BE2C (cell line): ENCODE measurements around the gene FBN1.
A peak's percentile ranks its signal among the peaks of the same experiment; 100 is the strongest.

Source experiments
- DNase-seq: peaks from one replicate; pipeline ENCODE4 v3.0.0-alpha.2; 2020
- H3K27me3 ChIP-seq: fragments of 250-450 bp; sonication (Bioruptor Pico); 2 replicates; pipeline ENCODE4 v1.5.1; 2020; ENCODE audit warnings: mild to moderate bottlenecking
- H3K36me3 ChIP-seq: fragments of 250-450 bp; sonication (Bioruptor Pico); 2 replicates; pipeline ENCODE4 v1.5.1; 2020; ENCODE audit warnings: mild to moderate bottlenecking
- H3K4me1 ChIP-seq: fragments of 250-450 bp; sonication (Bioruptor Pico); 2 replicates; pipeline ENCODE4 v1.5.1; 2020
- H3K4me3 ChIP-seq: 2 replicates; pipeline ENCODE4 v1.5.1; 2011; ENCODE audit warnings: low read depth, low read length
- H3K9me3 ChIP-seq: fragments of 250-450 bp; sonication (Bioruptor Pico); 2 replicates; pipeline ENCODE4 v1.5.1; 2020
- CTCF ChIP-seq: IDR thresholded peaks from 2 replicates; pipeline ENCODE4 v1.5.1; 2012; ENCODE audit warnings: mild to moderate bottlenecking, low read depth, low read length

FBN1 gene

GRCh38 chr15:48541341-48542278 is 103.9 kb downstream of the FBN1 start:
- TF ChIP-seq CTCF: no peak
- Histone ChIP-seq H3K9me3 (no peaks in the 10 kb centered on the region), H3K4me3 (no peak overlapping the region), H3K27me3 (no peaks in the 10 kb centered on the region), H3K36me3 (no peaks in the 10 kb centered on the region), H3K4me1 (peaks cover 11% of the 10 kb centered on the region)
- DNase-seq: no peak

GRCh38 chr15:48540756-48541155 is 104.8 kb downstream of the FBN1 start:
- TF ChIP-seq CTCF: no peak
- H3K4me3 ChIP-seq: no peak overlapping the region
- no peaks in the 10 kb centered on the region for H3K9me3 ChIP-seq
- no peaks in the 10 kb centered on the region for H3K36me3 ChIP-seq
- DNase-seq: no peak
- no peaks in the 10 kb centered on the region for H3K27me3 ChIP-seq
- H3K4me1 ChIP-seq: peaks cover 20% of the 10 kb centered on the region

GRCh38 chr15:48538941-48539340 is 106.6 kb downstream of the FBN1 start:
- Histone ChIP-seq H3K27me3 (no peaks in the 10 kb centered on the region), H3K4me3 (no peak overlapping the region), H3K36me3 (no peaks in the 10 kb centered on the region), H3K4me1 (peaks cover 34% of the 10 kb centered on the region), H3K9me3 (no peaks in the 10 kb centered on the region)
- TF ChIP-seq CTCF: no peak
- DNase-seq: no peak

- Histone ChIP-seq H3K27me3 (no peaks in the 10 kb centered on the region), H3K9me3 (no peaks in the 10 kb centered on the region), H3K36me3 (no peaks in the 10 kb centered on the region), H3K4me1 (peaks cover 46% of the 10 kb centered on the region), H3K4me3 (peak overlapping the region; percentile 43)
- DNase-seq: peak; percentile 59
- TF ChIP-seq CTCF: no peak
These were observed 108.0 kb downstream of the FBN1 start for GRCh38 chr15:48537271-48538113.

- no peaks in the 10 kb centered on the region for H3K36me3 ChIP-seq
- peak overlapping the region; percentile 43 for H3K4me3 ChIP-seq
- H3K9me3 ChIP-seq: no peaks in the 10 kb centered on the region
- peaks cover 47% of the 10 kb centered on the region for H3K4me1 ChIP-seq
- DNase-seq: no peak
- no peak for TF ChIP-seq CTCF
- no peaks in the 10 kb centered on the region for H3K27me3 ChIP-seq
These were observed 108.8 kb downstream of the FBN1 start for GRCh38 chr15:48536681-48537091.

GRCh38 chr15:48533982-48534381 is 111.5 kb downstream of the FBN1 start:
- TF ChIP-seq CTCF: no peak
- H3K27me3 ChIP-seq: no peaks in the 10 kb centered on the region
- DNase-seq: peak; percentile 78
- no peaks in the 10 kb centered on the region for H3K36me3 ChIP-seq
- H3K4me3 ChIP-seq: no peak overlapping the region
- H3K4me1 ChIP-seq: peaks cover 55% of the 10 kb centered on the region
- H3K9me3 ChIP-seq: no peaks in the 10 kb centered on the region
